ENCODE measurements around the gene ZGPAT. TPM values are rescaled to one million over a fixed set of nuclear protein-coding genes. Genes with fewer than 3 reads are reported as not detected.
A peak's percentile ranks its signal among the peaks of the same experiment; 100 is the strongest.

Gene ZGPAT
- total RNA-seq, 1 donor from 2014 or later: 19.2 TPM

GRCh38 chr20:63741676-63742380 lies 34.0 kb downstream of the ZGPAT start:
- TF ChIP-seq CTCF (IDR thresholded peaks at IDR 0.05): no peak
- DNase-seq (ENCODE audit: low spot score): peak; percentile 89
- peaks cover 3% of the 10 kb centered on the region for H3K36me3 Mint-ChIP-seq (ENCODE audit: low read depth)
- H3K9me3 Mint-ChIP-seq (ENCODE audit: low read depth): no peaks in the 10 kb centered on the region
- H3K27ac Mint-ChIP-seq (ENCODE audit: unreplicated experiment): no peak overlapping the region
- no peaks in the 10 kb centered on the region for H3K4me1 Mint-ChIP-seq (ENCODE audit: low read depth)
- no peaks in the 10 kb centered on the region for H3K27me3 Mint-ChIP-seq (ENCODE audit: low read depth)
- peak overlapping the region; percentile 69 for H3K4me3 Mint-ChIP-seq (ENCODE audit: unreplicated experiment)

DNA sequence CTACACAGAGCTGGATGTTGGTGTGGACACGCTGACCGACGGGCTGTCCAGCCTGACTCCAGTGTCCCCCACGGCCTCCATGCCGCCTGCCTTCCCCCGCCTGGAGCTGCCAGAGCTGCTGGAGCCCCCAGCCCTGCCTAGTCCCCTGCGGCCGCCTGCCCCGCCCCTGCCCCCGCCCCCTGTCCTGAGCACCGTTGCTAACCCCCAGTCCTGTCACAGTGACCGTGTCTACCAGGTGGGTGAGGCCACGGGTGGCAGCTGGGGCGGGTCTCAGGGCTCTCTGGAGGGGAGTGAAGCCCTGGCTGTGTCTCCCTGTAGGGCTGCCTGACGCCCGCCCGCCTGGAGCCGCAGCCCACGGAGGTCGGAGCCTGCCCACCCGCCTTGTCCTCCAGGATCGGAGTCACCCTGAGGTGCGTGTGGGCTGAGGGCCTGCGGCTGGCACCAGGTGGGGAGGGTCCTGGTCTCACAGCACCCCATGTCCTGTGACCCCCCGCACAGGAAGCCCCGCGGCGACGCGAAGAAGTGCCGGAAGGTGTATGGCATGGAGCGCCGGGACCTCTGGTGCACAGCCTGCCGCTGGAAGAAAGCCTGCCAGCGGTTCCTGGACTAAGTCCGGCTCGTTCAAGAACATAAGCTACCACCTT lies 34.7 kb downstream of the ZGPAT start:
- H3K4me1 Mint-ChIP-seq (ENCODE audit: low read depth): no peaks in the 10 kb centered on the region
- no peak for TF ChIP-seq CTCF (IDR thresholded peaks at IDR 0.05)
- no peak overlapping the region for H3K4me3 Mint-ChIP-seq (ENCODE audit: unreplicated experiment)
- no peak overlapping the region for H3K27ac Mint-ChIP-seq (ENCODE audit: unreplicated experiment)
- H3K9me3 Mint-ChIP-seq (ENCODE audit: low read depth): no peaks in the 10 kb centered on the region
- peaks cover 3% of the 10 kb centered on the region for H3K36me3 Mint-ChIP-seq (ENCODE audit: low read depth)
- no peaks in the 10 kb centered on the region for H3K27me3 Mint-ChIP-seq (ENCODE audit: low read depth)
- peak; percentile 90 for DNase-seq (ENCODE audit: low spot score)

GRCh38 chr20:63743210-63743970 lies 35.6 kb downstream of the ZGPAT start:
- H3K4me3 Mint-ChIP-seq (ENCODE audit: unreplicated experiment): no peak overlapping the region
- no peaks in the 10 kb centered on the region for H3K4me1 Mint-ChIP-seq (ENCODE audit: low read depth)

DNA sequence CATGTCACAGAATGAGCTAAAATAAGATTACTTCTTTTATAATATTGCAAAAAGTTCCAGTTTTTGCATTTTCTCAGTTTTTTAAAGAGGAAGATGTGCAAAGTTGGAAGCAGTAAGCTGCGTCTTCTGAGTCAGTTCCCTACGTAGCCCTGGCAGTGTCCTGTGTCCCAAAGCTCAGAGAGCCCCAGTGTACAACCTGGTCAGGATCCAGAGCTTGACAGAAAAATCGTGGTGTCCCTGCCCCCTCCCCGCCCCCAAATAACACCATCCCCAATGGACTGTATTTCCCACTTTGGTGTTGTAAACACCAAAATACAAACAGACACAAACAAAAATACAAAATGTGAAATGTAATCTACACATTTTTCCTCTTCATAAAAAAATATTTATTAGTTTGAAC lies 36.3 kb downstream of the ZGPAT start:
- no peak overlapping the region for H3K27ac Mint-ChIP-seq (ENCODE audit: unreplicated experiment)
- TF ChIP-seq CTCF (IDR thresholded peaks at IDR 0.05): no peak

More at GRCh38 chr20:63743210-63743970, 35.6 kb downstream of the ZGPAT start:
- Mint-ChIP-seq H3K27me3 (ENCODE audit: low read depth) (no peaks in the 10 kb centered on the region), H3K9me3 (ENCODE audit: low read depth) (no peaks in the 10 kb centered on the region), H3K36me3 (ENCODE audit: low read depth) (peaks cover 3% of the 10 kb centered on the region), H3K27ac (ENCODE audit: unreplicated experiment) (no peak overlapping the region)
- DNase-seq (ENCODE audit: low spot score): peak; percentile 72
- TF ChIP-seq CTCF (IDR thresholded peaks at IDR 0.05): no peak

More for the DNA sequence above, 36.3 kb downstream of the ZGPAT start:
- Mint-ChIP-seq H3K4me3 (ENCODE audit: unreplicated experiment) (no peak overlapping the region), H3K4me1 (ENCODE audit: low read depth) (no peaks in the 10 kb centered on the region), H3K36me3 (ENCODE audit: low read depth) (peaks cover 3% of the 10 kb centered on the region), H3K27me3 (ENCODE audit: low read depth) (no peaks in the 10 kb centered on the region), H3K9me3 (ENCODE audit: low read depth) (no peaks in the 10 kb centered on the region)
- DNase-seq (ENCODE audit: low spot score): no peak

All from chondrocyte (in vitro differentiated cells).